G401 (cell line): ENCODE results near the gene ZBTB17. TPM values are rescaled to one million over a fixed set of nuclear protein-coding genes. Genes with fewer than 3 reads are reported as not detected.
"Not testable (repeated sequence)": the region's sequence is repeated elsewhere in the genome, so short reads cannot be mapped to it uniquely, and the experiment has no call there.

Experiments
- DNase-seq: peaks from one replicate; pipeline ENCODE4 v3.0.0-alpha.2; 2015; ENCODE audit warnings: low spot score
- in situ Hi-C: cut with HindIII; loops from 2 replicates; pipeline ENCODE4 v1.10.0; 2016; ENCODE audit warnings: low sequenced_read_pairs, mixed read lengths
- total RNA-seq: library from RNA; depleted of rRNA; stranded (reverse); fragments of >200 nt; shearing (Covaris generic); gene quantifications from 2 replicates; pipeline ENCODE4 v1.2.3, GENCODE V29; 2014; rRNA removed

The ZBTB17 gene
- total RNA-seq: 32.8 and 43.4 TPM in 2 replicates

GRCh38 chr1:15975805-15976680, at the start of gene ZBTB17:
TSS of gene ZBTB17 (minus strand) at chr1:15976101. CDS start at chr1:15948495, 27,606 bp downstream.
- peak; percentile 89 for DNase-seq
- in situ Hi-C loops: no loop called here

- in situ Hi-C loops: no loop called here
- no peak for DNase-seq
These were observed 47.3 kb upstream of the ZBTB17 start for GRCh38 chr1:16023050-16023653.

- DNase-seq: peak; percentile 12
- in situ Hi-C loops: no loop called here
These were observed 46.5 kb upstream of the ZBTB17 start for GRCh38 chr1:16022393-16022792.

DNA sequence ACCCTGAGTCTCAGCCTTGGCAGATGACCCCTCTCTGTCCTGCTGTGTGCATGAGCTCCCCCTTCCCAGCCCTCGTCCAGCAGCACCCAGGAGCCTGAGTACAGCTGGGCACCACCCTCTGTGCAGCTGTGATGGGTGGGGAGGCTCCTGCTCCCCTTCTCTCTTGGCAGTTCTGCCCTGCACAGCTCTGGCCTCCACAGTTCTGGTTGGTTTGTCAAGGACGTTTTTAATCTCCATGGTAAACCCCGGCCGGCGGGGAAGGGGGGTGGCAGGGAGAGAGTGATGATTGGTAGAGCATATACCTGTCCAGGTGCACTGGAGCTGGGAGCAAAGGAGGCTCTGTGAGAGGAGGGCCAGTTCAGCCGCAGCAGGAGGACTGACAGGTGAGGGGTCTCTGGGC, 45.8 kb upstream of the ZBTB17 start, which contains the start of gene CLCNKA:
Gene CLCNKA (plus strand): TSS at position 356 of the 400 bp plus-strand sequence. CDS start 584 bp downstream, outside the sequence.
- DNase-seq: no peak
- in situ Hi-C loops: no loop called here

DNA sequence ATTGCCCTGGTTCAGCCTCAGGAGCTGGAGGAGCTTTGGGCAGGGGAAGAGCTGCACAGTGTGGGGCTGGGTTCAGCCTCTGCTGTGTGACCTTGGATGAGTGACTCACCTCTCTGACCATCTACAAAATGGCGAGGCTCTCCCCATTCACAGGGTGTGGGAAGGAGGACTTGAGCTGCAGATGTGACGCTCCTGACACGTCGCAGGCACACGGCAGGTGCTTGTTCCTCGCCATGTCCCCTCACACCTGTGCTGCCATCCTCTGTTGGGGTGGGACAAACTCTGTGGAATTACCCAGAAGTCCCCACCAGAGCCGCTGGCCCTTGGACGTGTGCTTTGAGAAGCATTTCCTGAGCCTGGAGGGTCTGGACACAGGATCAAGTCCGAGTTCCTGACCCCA, 45.0 kb upstream of the ZBTB17 start:
- DNase-seq, in situ Hi-C loops: not testable (repeated sequence)

- in situ Hi-C loops: no loop called here
These were observed 44.4 kb upstream of the ZBTB17 start for GRCh38 chr1:16020325-16020724.

DNA sequence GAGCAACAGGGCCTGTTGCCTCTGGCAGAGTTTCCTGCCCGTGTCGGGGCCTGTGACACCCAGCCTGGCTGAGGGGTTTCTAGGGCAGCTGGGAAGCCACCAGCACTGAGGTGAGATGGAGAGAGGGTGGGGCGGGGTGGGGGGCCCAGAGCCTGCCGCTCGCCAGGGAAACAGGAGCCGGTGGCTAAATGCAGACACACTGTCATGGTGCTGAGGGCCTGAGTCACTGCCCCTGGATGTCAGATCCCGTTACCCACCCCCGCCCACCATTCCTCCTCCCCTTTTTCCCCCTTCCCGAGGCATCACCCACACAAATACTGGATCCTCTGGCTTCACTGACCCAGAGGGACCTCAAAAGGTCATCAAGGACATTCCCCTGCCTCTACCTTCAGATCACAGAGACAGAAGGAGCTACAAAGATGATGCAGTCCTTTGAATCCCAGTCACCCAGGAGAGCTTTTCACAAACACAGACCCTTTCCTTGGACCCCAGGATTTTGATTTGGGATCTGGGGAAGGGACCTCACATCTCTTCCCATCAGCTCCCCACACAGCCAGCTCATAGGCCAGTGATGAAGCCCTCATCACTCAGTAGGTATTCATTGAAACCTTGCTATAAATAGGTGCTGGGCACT, 43.9 kb upstream of the ZBTB17 start:
- in situ Hi-C loops: no loop called here
- DNase-seq: peak; percentile 32

More at GRCh38 chr1:16020325-16020724, 44.4 kb upstream of the ZBTB17 start:
- DNase-seq: peak; percentile 6

- in situ Hi-C loops: no loop called here
- peak; percentile 32 for DNase-seq
These were observed 43.1 kb upstream of the ZBTB17 start for GRCh38 chr1:16018749-16019643.

DNA sequence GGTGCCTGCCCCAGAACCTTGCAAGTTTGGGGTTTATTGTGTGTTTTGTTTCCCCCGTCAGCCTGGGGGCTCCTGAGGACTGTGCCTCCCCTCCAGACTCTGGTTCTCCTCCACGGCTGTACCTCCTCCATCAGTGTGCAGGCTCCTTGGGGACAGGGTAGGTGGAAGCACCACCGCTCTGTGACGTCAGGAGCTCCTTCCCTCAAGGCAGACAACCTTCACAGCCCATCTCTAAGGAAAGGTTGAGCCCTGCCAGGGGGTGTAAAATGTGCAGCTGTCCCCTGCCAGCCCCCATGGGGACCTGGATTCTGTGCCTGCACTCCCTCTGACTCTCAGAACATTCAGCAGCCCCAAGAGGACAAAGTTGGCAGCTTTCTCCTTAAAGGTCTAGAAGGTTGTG, 42.4 kb upstream of the ZBTB17 start:
- in situ Hi-C loops: no loop called here
- DNase-seq: no peak

DNA sequence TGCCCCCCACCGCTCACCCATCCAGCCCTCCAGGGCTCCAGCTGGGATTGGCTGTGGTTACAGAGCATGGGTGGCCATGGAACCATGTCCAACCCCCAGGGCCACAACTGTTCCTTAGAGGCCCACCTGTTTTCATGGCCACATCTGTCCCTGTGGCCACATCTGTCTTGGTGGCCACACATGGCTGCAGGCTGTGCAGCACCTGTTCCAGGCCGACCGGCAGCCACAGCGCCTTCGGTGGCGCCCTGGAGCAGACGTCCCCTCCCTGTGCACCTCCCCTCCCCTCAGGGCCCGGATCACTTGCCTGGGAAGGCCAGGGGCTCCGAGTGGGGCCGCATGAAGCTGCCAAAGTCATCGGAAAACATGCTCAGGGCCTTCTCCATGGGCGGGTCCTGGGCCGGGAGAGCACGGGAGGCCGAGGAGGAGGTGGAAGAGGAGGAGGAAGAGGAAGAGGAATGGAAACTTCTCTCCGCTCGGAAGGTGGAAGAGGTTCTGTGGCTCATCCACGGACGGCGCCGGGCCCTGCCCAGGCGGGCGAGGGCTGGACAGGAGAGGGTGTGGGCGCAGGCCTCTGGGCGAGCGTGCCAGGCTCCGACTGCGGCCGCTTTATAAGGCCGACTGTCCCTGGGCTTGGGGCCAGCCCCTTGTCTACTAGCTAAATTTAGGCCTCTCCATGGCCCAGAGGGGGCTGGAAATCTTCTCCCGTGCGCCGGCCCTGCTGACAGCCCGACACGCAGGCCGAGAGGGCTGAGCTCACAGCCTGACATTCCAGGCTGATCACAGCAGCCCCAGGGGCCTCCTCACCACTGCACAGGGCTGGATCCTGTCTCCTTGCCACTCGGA, 41.8 kb upstream of the ZBTB17 start, which contains the start of gene HSPB7:
Gene HSPB7 (minus strand): TSS at position 583 of the 843 bp plus-strand sequence. CDS start 80 bp downstream, at position 503.
- in situ Hi-C loops: no loop called here
- peak; percentile 98 for DNase-seq

DNA sequence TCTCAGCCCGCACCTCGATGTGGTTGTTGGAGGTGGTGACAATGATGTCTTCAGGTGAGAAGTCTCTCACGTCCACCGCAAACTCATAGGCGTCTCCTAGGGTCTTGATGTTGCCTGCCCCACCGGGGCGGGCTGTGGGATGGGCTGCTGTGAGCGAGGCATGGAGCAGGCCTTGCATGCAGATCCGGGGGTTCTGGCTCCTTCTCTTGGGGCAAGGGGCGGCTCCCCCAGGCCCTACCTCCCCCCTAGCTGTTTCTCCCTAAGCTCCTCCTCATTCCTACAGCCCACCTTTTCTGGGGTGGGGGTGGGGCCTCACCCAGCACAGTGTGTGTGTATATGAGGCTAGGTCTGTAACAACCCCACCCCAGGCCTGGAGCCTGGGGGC, 41.2 kb upstream of the ZBTB17 start:
- peak; percentile 8 for DNase-seq
- in situ Hi-C loops: no loop called here

- peak; percentile 33 for DNase-seq
- in situ Hi-C loops: no loop called here
These were observed 40.3 kb upstream of the ZBTB17 start for GRCh38 chr1:16015960-16016901.

GRCh38 chr1:16015491-16015890, 39.6 kb upstream of the ZBTB17 start:
- in situ Hi-C loops: no loop called here
- DNase-seq: no peak

DNA sequence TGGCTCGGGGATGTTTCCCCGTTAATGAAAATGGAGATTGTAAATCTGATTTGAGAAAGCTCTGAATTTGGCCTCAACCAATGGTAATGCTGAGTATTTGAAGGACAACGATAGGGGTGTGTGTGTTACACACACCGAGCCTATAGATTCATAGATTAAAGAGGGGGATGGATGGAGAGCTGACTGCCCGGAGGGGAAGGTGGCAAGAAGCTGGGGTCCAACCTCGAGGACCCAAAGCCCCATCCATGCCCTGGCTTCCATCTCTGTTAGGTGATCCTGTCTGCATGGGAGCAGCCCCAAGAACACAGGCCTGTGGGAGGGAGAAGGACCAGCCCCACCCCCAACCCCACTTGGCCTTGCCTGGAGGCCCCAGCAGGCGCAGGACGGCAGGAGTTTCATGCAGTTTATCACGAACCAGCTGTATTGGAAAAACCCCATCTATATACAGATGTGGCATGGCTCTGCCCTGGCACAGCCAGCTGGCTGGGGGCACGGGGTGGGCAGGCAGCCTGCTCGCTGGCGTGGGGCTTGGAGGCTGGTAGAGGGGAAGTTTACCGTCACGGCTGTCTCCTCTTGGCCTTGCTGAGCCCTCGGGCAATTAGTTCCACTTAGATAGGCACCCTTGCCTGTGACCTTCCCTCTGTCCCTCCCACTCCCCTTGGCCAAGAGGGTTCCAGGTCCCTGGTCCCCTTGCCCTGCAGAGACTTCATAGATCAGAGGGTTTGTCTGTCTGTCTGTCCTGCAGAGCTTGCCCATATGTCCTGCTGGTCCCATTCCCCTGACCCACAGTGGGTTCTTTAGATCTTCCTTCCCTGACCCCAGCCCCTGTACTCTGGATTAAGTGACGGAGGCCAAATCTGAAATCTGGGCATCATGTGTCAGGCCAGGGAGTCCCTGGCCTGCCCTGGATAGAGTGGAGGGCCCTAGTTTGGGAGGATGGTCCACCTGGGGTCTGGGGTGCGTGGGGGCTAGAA, 38.9 kb upstream of the ZBTB17 start:
- peak; percentile 15 for DNase-seq
- in situ Hi-C loops: no loop called here

DNA sequence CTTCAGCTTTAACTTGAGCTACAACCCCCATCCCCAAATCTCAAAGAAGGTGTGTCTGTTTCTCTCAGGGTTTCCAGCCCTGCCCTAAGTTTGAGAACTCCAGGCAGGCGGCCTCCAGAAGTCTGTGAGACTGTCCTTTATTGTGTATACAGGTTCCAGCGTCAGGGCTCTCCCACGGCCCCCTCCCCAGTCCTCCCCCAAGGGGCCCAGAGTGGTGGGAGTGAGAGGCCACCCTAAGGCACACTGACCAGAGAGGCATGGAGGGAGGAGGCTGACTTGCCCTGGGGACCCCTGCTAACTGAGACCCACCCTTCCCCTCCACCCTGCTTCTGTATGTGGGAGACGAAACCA, 38.0 kb upstream of the ZBTB17 start:
- DNase-seq: no peak

More for the DNA sequence above, 38.0 kb upstream of the ZBTB17 start:
- in situ Hi-C loops: no loop called here
